ENCODE results near the gene KLHL10. TPM values are rescaled to one million over a fixed set of nuclear protein-coding genes. Genes with fewer than 3 reads are reported as not detected.

KLHL10 gene
- not detected for total RNA-seq
- long read RNA-seq: 0 reads

GRCh38 chr17:41837761-41838538 lies at the start of gene KLHL10:
KLHL10 (plus strand) TSS chr17:41837825; CDS start chr17:41837933, 108 bp downstream.
- intact Hi-C loops (cut with DNase I): no loop called here
- ATAC-seq: no peak

DNA sequence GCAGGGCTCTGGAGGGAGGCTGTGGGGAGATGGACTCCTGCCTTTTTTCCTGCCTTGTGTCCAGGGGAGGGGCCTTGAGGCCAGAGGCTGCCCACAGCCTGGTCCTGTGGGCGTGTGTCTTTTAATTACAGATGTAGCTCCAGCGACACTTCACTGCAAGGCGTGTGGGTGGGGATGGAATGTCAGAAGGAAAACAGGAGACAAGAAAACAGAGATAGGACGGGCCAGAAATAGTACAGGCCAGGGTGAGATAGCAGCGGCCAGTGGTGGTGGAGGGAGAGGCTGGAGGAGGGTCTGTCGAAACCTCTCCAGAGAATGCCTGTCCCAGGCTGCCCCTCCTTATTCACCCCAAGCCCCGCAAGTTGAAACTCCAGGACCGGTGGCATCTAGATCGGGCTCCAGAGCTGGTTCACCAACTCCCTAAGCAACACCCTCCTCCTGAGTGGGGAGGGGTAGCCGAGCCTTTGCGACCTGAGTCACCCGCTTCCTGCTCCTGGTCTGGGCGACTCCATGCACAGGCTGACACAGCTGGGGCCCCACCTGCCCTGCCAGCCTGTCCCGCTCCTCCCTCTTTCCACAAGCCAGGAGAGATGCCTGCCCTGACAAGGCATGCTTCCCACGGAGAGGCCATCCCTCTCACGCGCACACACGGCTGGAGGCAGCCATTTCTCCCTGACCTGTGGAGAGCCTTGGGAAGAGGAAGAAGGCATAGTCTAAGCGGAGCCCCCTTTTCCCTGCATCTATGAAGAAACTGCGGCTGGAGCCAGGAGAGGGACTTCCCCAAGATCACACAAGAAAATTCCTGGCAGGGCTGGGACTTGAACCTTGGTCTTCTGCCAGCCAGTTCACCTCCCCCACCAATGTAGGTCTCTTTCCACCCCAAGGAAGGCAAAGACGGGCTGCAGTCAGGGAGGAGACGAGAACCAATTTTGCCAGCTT lies 44.5 kb upstream of the KLHL10 start:
- peak; percentile 70 for DNase-seq (ENCODE audit: missing footprints)
- intact Hi-C loops (cut with DNase I): loop anchor here (2.0 kb wide), 1 partner anchor 16 kb away; no protein-coding TSS in a partner anchor
- ATAC-seq: peak; percentile 88

More at GRCh38 chr17:41837761-41838538, at the start of gene KLHL10:
- DNase-seq (ENCODE audit: missing footprints): no peak

GRCh38 chr17:41793784-41794539 lies 43.7 kb upstream of the KLHL10 start:
- ATAC-seq (peak; percentile 21), DNase-seq (ENCODE audit: missing footprints) (peak; percentile 64)
- intact Hi-C loops (cut with DNase I): loop anchor here (2.0 kb wide), 1 partner anchor 17 kb away; no protein-coding TSS in a partner anchor

DNA sequence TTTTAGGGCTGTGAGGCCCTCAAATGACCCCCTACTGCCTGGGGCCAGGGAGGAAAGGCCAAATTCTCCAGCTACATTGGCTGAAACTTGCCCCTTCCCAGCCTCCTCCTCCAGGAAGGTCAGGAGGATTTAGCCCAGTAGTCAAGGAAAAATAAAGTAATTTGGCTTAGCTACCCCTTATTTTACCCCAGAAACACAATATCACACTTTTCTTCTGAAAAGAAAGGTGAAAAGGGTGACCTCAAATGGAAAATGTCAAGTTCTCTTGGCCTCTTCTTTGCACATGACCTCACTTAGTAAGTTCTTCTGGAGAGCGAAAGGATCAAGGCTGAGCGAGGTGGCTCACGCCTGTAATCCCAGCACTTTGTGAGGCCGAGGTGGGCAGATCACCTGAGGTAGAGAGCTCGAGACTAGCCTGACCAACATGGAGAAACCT lies 43.1 kb upstream of the KLHL10 start:
- DNase-seq (ENCODE audit: missing footprints) (no peak), ATAC-seq (no peak)
- intact Hi-C loops (cut with DNase I): no loop called here

GRCh38 chr17:41796121-41796895 lies 41.3 kb upstream of the KLHL10 start:
- ATAC-seq (no peak), DNase-seq (ENCODE audit: missing footprints) (peak; percentile 47)
- intact Hi-C loops (cut with DNase I): no loop called here

- DNase-seq (ENCODE audit: missing footprints) (no peak), ATAC-seq (no peak)
- intact Hi-C loops (cut with DNase I): no loop called here
These were observed 40.2 kb upstream of the KLHL10 start for GRCh38 chr17:41797377-41797776.

GRCh38 chr17:41799366-41799765 lies 38.3 kb upstream of the KLHL10 start:
- DNase-seq (ENCODE audit: missing footprints) (peak; percentile 53), ATAC-seq (no peak)
- intact Hi-C loops (cut with DNase I): no loop called here

DNA sequence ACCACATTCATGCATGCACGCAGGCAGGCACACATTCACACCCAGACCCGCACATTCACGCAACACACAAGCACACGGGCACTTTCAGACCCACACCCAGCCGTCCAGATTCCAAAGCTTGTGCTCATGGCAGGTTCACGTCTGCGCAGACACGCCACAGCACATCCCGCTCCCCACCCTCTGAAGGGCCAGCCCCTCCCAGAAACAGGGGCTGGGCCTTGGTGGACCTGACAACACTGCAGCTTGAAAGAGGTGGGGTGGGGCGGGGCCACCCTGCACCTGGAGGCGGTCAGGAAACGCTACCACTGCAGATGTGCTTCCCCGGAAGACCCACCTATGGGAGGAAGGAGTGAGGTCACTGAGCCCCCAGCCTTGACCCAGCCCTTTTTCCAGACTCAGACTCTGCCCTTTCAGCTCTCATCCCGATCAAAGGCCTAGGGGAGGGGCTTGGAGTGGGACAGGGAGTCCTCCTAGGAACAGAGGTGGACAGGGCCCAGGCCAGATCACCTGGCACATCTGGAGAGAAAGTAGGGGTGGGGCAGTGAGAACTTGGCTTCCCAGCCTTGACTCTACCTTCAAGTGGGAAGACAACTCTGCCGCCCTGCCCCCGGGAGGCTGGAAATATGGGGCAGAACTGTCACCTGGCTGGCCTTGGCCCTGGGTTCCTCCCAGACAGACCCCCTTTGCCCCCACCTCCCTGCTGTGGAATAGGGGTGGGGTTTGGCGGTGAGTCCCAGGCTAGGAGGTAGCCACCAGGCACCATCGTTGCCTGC lies 36.8 kb upstream of the KLHL10 start:
- ATAC-seq (peak; percentile 29), DNase-seq (ENCODE audit: missing footprints) (peak; percentile 65)
- intact Hi-C loops (cut with DNase I): loop anchor here (1.0 kb wide), 1 partner anchor 62 kb away; no protein-coding TSS in a partner anchor

DNA sequence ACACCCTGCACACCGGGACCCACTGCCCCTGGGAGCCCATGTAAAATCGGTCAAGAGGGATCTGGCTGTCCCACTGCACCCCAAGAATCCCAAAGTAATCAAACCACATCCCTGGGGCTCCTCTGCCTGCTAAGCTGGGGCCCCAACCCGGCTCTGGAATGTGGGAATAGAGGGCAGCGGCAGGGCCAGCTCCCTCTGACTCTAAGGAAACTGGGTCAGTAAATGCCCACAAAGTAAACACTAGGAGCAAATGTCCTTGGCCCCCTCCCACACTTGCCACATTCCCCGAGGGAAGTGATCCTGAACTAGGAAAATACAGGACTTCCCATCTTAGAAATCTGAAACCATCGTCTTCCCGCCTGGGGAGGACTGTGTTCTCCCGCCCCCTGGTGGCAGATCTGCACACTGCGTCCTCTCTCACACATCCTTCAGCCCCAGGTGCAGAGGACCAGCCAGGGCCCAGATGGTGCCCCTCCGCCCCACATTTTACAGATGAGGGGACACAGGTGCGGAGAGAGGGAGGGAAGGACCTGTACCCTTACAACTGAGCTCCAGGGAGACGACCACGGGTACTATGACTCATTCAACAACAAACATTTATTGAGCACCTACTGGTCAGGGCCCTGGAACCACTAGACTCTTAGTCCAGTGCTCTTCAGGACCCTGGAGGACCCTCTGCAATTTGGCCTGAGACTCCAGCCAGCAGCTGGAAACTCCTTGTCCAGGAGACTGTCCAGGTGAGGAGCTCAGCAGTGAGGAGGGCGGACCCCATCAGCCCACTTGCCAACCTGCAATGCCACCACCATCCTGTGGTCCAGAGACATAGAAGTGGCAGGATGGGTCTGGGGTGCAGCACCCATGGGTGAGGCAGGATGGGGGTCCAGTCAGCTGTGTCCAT lies 36.0 kb upstream of the KLHL10 start:
- peak; percentile 87 for ATAC-seq
- intact Hi-C loops (cut with DNase I): loop anchor here (1.0 kb wide), 1 partner anchor 63 kb away; no protein-coding TSS in a partner anchor
- DNase-seq (ENCODE audit: missing footprints): peak; percentile 88

- DNase-seq (ENCODE audit: missing footprints) (peak; percentile 41), ATAC-seq (no peak)
- intact Hi-C loops (cut with DNase I): no loop called here
These were observed 34.3 kb upstream of the KLHL10 start for GRCh38 chr17:41803049-41804020.

- ATAC-seq: no peak
- DNase-seq (ENCODE audit: missing footprints): peak; percentile 63
- intact Hi-C loops (cut with DNase I): no loop called here
These were observed 30.8 kb upstream of the KLHL10 start for GRCh38 chr17:41806685-41807445.

DNA sequence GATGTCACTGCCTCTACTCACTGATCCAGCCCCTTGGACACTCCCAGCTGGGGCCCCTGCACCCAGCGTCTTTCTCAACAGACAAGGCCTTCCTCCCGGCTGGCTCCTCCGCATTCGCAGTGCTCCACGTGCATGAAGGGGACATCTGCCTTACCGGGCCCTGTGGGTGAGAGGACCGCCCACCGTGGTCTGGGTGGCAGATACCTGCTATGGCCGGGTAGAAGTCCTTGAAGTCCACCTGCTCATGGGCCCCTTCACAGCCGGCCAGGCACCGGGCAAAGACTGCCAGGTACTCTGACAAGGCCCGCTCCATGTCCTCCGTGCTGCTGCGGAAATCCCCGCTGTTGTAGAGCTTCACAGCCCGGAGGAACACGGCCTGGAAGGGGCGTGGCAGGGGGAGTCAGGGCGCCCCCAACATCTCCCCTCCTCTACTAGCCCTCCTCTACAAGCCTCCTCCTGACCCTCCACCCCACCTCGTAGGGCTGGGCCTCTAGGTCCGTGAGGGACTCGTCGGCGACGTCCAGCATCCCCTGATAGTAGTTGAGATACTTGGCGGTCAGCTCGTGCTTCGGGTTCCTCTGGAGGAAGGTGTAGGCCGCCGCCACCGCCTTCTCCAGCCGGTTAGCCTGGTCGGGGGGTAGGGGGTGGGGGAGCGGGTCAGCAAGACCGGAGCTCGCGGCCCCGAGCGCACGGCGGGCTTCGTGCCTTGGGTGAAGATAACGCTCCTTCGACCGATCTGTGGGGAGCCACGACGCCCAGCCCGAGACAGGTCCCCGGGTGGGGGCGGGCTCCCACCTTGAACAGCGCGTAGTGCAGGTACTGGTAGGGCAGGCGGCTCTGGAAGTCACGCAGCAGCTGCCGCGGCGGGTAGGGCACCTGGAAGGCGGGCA lies 26.7 kb upstream of the KLHL10 start:
- DNase-seq (ENCODE audit: missing footprints) (peak; percentile 67), ATAC-seq (no peak)
- intact Hi-C loops (cut with DNase I): loop anchor here (1.0 kb wide), 1 partner anchor 38 kb away; no protein-coding TSS in a partner anchor

Measured in Right ventricle myocardium inferior (tissue), 1 donor.